HepG2 (cell line): Measurements from ENCODE around the gene NOTUM. TPM values are rescaled to one million over a fixed set of nuclear protein-coding genes. Genes with fewer than 3 reads are reported as not detected.
A peak's percentile ranks its signal among the peaks of the same experiment; 100 is the strongest.

ENCODE experiments used
- FOSL1 ChIP-seq: sonication (generic); formaldehyde crosslinking; IDR thresholded peaks from 2 replicates; pipeline ENCODE4 v1.9.0; 2021; ENCODE audit warnings: missing genetic modification reagents, borderline replicate concordance
- GABPB1 ChIP-seq: IDR thresholded peaks from 2 replicates; pipeline ENCODE4 v1.6.1; 2016; ENCODE audit warnings: mild to moderate bottlenecking, missing genetic modification reagents, moderate library complexity, missing compliant biosample characterization
- GZF1 ChIP-seq: sonication (generic); formaldehyde crosslinking; IDR thresholded peaks from 2 replicates; pipeline ENCODE4 v1.5.1; 2020; ENCODE audit warnings: mild to moderate bottlenecking, missing genetic modification reagents
- HDAC2 ChIP-seq: sonication (generic); formaldehyde crosslinking; IDR thresholded peaks from 2 replicates; pipeline ENCODE4 v1.4.0; 2020; ENCODE audit warnings: missing genetic modification reagents
- KLF11 ChIP-seq: IDR thresholded peaks from 2 replicates; pipeline ENCODE4 v1.6.1; 2016; ENCODE audit warnings: missing compliant biosample characterization
- MED1 ChIP-seq: sonication (generic); formaldehyde crosslinking; IDR thresholded peaks from 2 replicates; pipeline ENCODE4 v1.4.0; 2020; ENCODE audit warnings: missing genetic modification reagents
- NBN ChIP-seq: fragments of 450-650 bp; conservative IDR thresholded peaks from 2 replicates; pipeline ENCODE4 v1.6.1; 2017
- PBX2 ChIP-seq: IDR thresholded peaks from 2 replicates; pipeline ENCODE4 v1.6.1; 2016; ENCODE audit warnings: control low read depth
- PLSCR1 ChIP-seq: sonication (generic); formaldehyde crosslinking; IDR thresholded peaks from 2 replicates; pipeline ENCODE4 v1.5.0; 2020; ENCODE audit warnings: missing genetic modification reagents, mild to moderate bottlenecking, borderline replicate concordance
- POLR2AphosphoS5 ChIP-seq: IDR thresholded peaks from 2 replicates; pipeline ENCODE4 v1.6.1; 2012; ENCODE audit warnings: low read depth, low read length
- RARG ChIP-seq: sonication (generic); formaldehyde crosslinking; IDR thresholded peaks from 2 replicates; pipeline ENCODE4 v1.4.0; 2020; ENCODE audit warnings: low read depth, mild to moderate bottlenecking, missing genetic modification reagents
- RORA ChIP-seq: sonication (generic); formaldehyde crosslinking; IDR thresholded peaks from 2 replicates; pipeline ENCODE4 v1.5.0; 2020; ENCODE audit warnings: mild to moderate bottlenecking, missing genetic modification reagents, moderate library complexity
- SALL1 ChIP-seq: sonication (generic); formaldehyde crosslinking; IDR thresholded peaks from 2 replicates; pipeline ENCODE4 v1.8.0; 2022; ENCODE audit warnings: mild to moderate bottlenecking, missing genetic modification reagents
- SALL2 ChIP-seq: sonication (generic); formaldehyde crosslinking; IDR thresholded peaks from 2 replicates; pipeline ENCODE4 v1.8.1; 2023; ENCODE audit warnings: mild to moderate bottlenecking, missing genetic modification reagents, inconsistent platforms
- SIX4 ChIP-seq: sonication (generic); formaldehyde crosslinking; IDR thresholded peaks from 2 replicates; pipeline ENCODE4 v1.4.0; 2020; ENCODE audit warnings: missing genetic modification reagents
- TRAFD1 ChIP-seq: sonication (generic); formaldehyde crosslinking; IDR thresholded peaks from 2 replicates; pipeline ENCODE4 v1.5.1; 2020; ENCODE audit warnings: missing genetic modification reagents, mild to moderate bottlenecking, borderline replicate concordance
- WIZ ChIP-seq: sonication (generic); formaldehyde crosslinking; IDR thresholded peaks from 2 replicates; pipeline ENCODE4 v1.5.1; 2020; ENCODE audit warnings: mild to moderate bottlenecking, missing genetic modification reagents
- ZBTB38 ChIP-seq: sonication (generic); formaldehyde crosslinking; IDR thresholded peaks from 2 replicates; pipeline ENCODE4 v1.5.1; 2020; ENCODE audit warnings: mild to moderate bottlenecking, missing genetic modification reagents
- ZFP1 ChIP-seq: IDR thresholded peaks from 2 replicates; pipeline ENCODE4 v1.6.1; 2016
- ZNF3 ChIP-seq: IDR thresholded peaks from 2 replicates; pipeline ENCODE4 v1.7.0; 2017; ENCODE audit warnings: inconsistent platforms
- ZNF326 ChIP-seq: sonication (generic); formaldehyde crosslinking; IDR thresholded peaks from 2 replicates; pipeline ENCODE4 v1.4.0; 2020; ENCODE audit warnings: missing genetic modification reagents, borderline replicate concordance
- ZNF549 ChIP-seq: sonication (generic); formaldehyde crosslinking; IDR thresholded peaks from 2 replicates; pipeline ENCODE4 v1.5.0; 2020; ENCODE audit warnings: missing genetic modification reagents
- ZNF563 ChIP-seq: sonication (generic); formaldehyde crosslinking; IDR thresholded peaks from 2 replicates; pipeline ENCODE4 v1.8.0; 2022; ENCODE audit warnings: mild to moderate bottlenecking, moderate library complexity, missing genetic modification reagents
- ZNF567 ChIP-seq: sonication (generic); formaldehyde crosslinking; IDR thresholded peaks from 2 replicates; pipeline ENCODE4 v1.8.1; 2023; ENCODE audit warnings: mild to moderate bottlenecking, missing genetic modification reagents, borderline replicate concordance
- ZNF605 ChIP-seq: sonication (generic); formaldehyde crosslinking; IDR thresholded peaks from 2 replicates; pipeline ENCODE4 v1.8.0; 2022; ENCODE audit warnings: mild to moderate bottlenecking, missing genetic modification reagents
- ZNF775 ChIP-seq: sonication (generic); formaldehyde crosslinking; IDR thresholded peaks from 2 replicates; pipeline ENCODE4 v1.4.0; 2020; ENCODE audit warnings: missing genetic modification reagents, mild to moderate bottlenecking, moderate library complexity, borderline replicate concordance
- ZNF790 ChIP-seq: sonication (generic); formaldehyde crosslinking; IDR thresholded peaks from 2 replicates; pipeline ENCODE4 v1.8.0; 2022; ENCODE audit warnings: missing genetic modification reagents, mild to moderate bottlenecking, borderline replicate concordance
- ZNF891 ChIP-seq: sonication (generic); formaldehyde crosslinking; IDR thresholded peaks from 2 replicates; pipeline ENCODE4 v1.5.0; 2020; ENCODE audit warnings: mild to moderate bottlenecking, missing genetic modification reagents
- ZSCAN9 ChIP-seq: IDR thresholded peaks from 2 replicates; pipeline ENCODE4 v1.6.1; 2016; ENCODE audit warnings: borderline replicate concordance
- polyA plus RNA-seq, 8 experiments: library from polyadenylated mRNA; depleted of rRNA in 3 of 8; stranded (reverse) in 7 of 8; unstranded in 1 of 8; fragments of >200 nt; fragmentation: Illumina TruSeq in 4 of 8; extraction: Trizol in 4 of 8; gene quantifications; 2 replicates each; pipeline versions ENCODE4 v1.2.1 to v1.2.3, GENCODE V29; 2011 to 2016; ENCODE audit warnings: low read depth in 4 of 8, missing spikeins in 1 of 8, mixed read lengths in 1 of 8; ENCODE audit not compliant: insufficient read depth in 1 of 8
- total RNA-seq, 5 experiments: library from RNA; depleted of rRNA; stranded (reverse); fragments of >200 nt; fragmentation: Illumina TruSeq; extraction: Trizol; gene quantifications; 2 replicates each; pipeline ENCODE4 v1.2.3, GENCODE V29; 2016; ENCODE audit warnings: low read depth in 1 of 5

Gene NOTUM
- total and polyA plus RNA-seq, 2 of the 13 experiments (the other 11 are each of a cell fraction or from before 2014, with no cell fraction given) = 150 to 160 TPM

GRCh38 chr17:81994593-81995462 lies 33.8 kb upstream of the NOTUM start (continued):
- TF ChIP-seq TRAFD1 (no peak; the same call in 1 of the 2 replicates), NBN (no peak), MED1 (CRISPR knock-in tag) (peak; percentile 93), SALL2 (CRISPR knock-in tag) (peak; percentile 53; the same call in 1 of the 2 replicates), ZNF549 (CRISPR knock-in tag) (no peak), GZF1 (no peak), RORA (CRISPR knock-in tag) (no peak), PLSCR1 (CRISPR knock-in tag) (no peak; the same call in 1 of the 2 replicates), ZNF790 (CRISPR knock-in tag) (no peak), FOSL1 (CRISPR knock-in tag) (no peak), ZNF567 (CRISPR knock-in tag) (0 out of 2 replicates have a peak, but pooled peaks have one; percentile 12), ZNF775 (no peak; the same call in 1 of the 2 replicates), ZFP1 (CRISPR knock-in tag) (no peak), KLF11 (CRISPR knock-in tag) (peak; percentile 24; the same call in 1 of the 2 replicates), ZNF605 (CRISPR knock-in tag) (no peak; the same call in 1 of the 2 replicates), ZNF326 (CRISPR knock-in tag) (no peak), GABPB1 (CRISPR knock-in tag) (peak; percentile 10; the same call in 1 of the 2 replicates), ZNF3 (CRISPR knock-in tag) (no peak), PBX2 (CRISPR knock-in tag) (no peak), RARG (no peak), ZNF891 (no peak; the same call in 1 of the 2 replicates), HDAC2 (no peak; the same call in none of the 2 replicates), SALL1 (CRISPR knock-in tag) (peak; percentile 83; the same call in 1 of the 2 replicates), WIZ (no peak), POLR2AphosphoS5 (peak; percentile 55), SIX4 (no peak), ZBTB38 (CRISPR knock-in tag) (no peak), ZSCAN9 (CRISPR knock-in tag) (no peak; the same call in 1 of the 2 replicates), ZNF563 (CRISPR knock-in tag) (no peak)
